Erythroblast (primary cell): ENCODE measurements around the gene STOML3.

Experiments
- GATA1 ChIP-seq: IDR thresholded peaks from 2 replicates; pipeline ENCODE4 v1.6.1; 2011; ENCODE audit warnings: low read depth, mild to moderate bottlenecking, control low read depth, low read length, moderate library complexity
- POLR2A ChIP-seq: IDR thresholded peaks from 2 replicates; pipeline ENCODE4 v1.6.1; 2011; ENCODE audit warnings: mild to moderate bottlenecking, low read length

GRCh38 chr13:39038569-39039030 lies 48.0 kb upstream of the STOML3 start:
- no peak for TF ChIP-seq POLR2A
- TF ChIP-seq GATA1: no peak
